Fibroblast of skin of scalp (primary cell): Measurements from ENCODE around the gene NAV3.
A peak's percentile ranks its signal among the peaks of the same experiment; 100 is the strongest.
"Not testable (repeated sequence)": the region's sequence is repeated elsewhere in the genome, so short reads cannot be mapped to it uniquely, and the experiment has no call there.

Experiments used
- DNase-seq: peaks from one replicate; pipeline ENCODE4 v3.0.0-alpha.2; 2013

Gene NAV3

GRCh38 chr12:78192979-78193378 is 362.3 kb downstream of the NAV3 start:
- DNase-seq = no peak

DNA sequence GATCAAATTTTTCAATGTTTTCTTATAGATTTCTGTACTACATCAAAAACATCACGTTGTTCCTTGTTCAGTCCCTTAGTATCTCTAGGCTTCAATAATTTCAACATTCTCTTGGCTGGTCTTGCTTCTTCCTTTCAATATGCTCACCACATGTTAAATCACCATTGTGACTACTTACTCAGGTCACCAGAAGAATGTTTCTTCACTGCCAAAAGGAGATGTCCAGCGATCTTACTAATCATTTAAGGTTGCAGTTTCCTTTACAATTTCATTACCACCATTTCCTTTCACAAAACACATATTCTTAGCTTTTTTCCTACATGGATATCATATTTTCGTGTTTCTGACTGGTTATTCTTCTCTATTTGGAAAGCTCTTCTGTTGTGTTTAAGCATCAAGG is 363.8 kb downstream of the NAV3 start:
- peak; percentile 83 for DNase-seq

DNA sequence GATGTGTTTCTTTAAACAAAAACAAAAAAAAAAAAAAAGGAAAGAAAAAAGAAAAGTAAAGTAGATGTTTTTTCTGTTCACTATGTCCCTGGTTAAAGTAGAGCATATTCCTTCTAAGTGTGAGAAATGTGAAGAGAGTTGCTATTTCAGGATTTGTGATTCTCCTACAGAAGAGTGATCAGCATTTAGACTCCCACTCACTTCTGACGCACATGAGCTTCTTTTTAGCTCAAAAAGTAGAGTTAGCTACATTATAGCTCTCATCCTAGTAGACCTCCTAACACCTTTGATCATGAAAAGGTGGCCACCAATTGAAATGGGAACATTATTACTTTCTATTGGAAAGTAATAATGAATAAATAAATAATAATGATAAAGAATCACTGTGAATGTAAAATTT is 368.2 kb downstream of the NAV3 start:
- no peak for DNase-seq

GRCh38 chr12:78199926-78200325 is 369.2 kb downstream of the NAV3 start:
- no peak for DNase-seq

GRCh38 chr12:78204926-78205325 is 374.2 kb downstream of the NAV3 start:
- DNase-seq = peak; percentile 72

GRCh38 chr12:78208092-78208491 is 377.4 kb downstream of the NAV3 start:
- peak; percentile 40 for DNase-seq

DNA sequence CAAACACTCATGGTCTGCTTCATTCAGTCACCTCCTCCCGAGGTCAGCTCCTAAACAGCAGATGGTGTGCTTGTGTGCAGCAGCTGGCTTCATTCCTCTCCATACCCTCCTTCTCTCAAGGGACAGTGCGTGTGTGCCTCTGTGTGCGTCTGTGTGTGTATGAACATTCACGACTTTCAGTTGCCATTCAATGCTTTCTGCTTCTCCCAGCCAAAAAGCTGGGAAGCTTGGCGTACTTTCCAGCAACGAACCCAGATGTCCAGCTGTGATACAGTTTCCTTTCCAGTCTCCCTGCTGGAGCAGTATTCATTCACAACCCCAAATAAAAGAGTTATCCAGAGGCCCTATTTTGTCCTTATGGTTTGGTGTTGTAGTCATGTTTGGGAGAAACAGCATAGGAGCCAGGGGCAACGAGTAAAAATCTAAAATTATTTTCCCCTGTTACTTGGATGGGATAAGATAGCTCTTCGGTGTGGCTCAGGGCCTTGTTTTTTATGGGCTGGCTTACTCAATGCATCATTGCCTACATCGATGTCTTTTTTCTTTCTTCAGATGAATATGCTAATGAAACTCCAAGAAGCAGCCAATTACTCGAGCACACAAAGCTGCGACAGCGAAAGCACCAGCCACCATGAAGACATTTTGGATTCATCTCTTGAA is 379.3 kb downstream of the NAV3 start:
- DNase-seq = peak; percentile 58

- no peak for DNase-seq
Observed at GRCh38 chr12:78210506-78210860, 379.8 kb downstream of the NAV3 start.

GRCh38 chr12:78210894-78211302 is 380.2 kb downstream of the NAV3 start:
- DNase-seq = peak; percentile 66

DNA sequence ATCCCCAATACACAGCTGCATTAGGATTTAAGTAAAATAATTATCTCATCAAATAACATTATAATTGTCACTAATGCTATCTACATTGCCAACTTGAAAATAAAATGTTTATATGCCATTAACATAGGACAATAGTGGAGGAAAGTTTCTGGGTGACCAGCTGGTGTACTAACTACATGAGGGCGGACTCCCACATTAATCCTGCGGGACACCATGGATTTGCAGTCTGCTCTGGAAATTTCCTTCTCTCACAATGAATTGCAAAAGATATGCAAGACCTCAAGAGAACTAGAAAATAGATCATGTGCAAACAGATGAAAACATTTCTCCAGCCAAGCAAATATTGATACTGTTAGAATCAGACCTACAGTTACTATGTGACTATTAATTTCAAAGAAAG is 390.1 kb downstream of the NAV3 start:
- DNase-seq = no peak

DNA sequence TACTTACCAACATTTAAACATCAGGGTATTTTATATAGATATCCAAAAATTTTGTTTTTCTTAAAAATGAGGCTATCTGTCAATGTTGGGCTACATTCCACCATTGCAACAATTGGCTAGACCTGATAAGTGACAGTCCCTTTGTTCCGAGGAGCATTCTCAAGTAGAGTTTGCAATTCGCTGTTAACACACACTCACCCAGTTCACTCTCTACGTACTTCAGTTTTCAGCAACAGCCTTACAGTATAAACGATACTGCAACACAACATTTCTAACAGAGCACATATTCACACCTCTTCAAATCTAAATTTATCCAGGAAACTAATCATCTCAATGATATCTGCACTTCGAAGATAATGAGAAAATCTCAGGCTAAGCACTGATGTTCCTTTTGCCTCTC is 393.5 kb downstream of the NAV3 start:
- DNase-seq = no peak

DNA sequence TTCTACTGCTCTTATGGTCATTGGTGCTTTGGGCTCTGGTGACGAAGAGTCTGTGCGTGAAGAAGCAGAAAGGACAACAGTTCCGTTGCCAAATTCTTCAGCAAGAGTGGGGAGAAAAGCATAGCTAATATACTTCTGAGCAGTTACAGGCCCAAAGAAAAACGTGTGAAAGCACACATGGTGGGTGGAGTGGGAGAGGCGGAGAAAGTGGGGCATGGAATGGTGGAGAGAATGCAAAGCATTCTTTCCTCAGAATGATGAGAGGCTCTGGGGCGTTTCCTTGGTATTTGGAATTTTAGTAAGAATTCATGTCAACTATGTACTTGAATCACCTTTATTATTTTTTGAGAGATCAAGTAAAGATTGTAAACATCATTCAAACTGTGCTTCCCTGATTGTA is 396.1 kb downstream of the NAV3 start:
- peak; percentile 39 for DNase-seq

DNA sequence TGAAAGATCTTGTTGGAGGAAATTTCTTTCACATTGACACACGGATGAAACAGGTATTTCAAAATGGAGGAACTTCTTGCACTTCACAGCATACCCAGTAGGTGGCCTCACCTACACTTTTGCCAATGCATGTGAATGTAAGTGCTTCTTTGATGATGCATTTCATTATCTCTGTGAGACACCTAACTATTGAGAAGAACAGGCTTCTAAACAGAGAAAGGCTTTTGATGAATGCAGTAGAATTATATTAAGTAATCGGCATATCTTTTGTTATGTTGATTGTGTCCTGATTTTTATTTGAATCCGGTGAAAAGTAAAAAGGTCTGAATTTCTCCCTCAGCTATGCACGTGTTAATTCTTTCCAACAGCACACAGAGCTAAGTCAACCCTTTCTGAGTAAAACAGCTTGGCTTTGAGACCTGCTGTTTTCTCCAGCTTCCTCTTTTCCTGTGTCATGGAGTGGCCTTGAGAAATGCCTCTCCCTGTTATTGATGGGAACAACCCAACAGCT is 399.0 kb downstream of the NAV3 start:
- peak; percentile 39 for DNase-seq

- DNase-seq = no peak
Observed at GRCh38 chr12:78232756-78233155, 402.1 kb downstream of the NAV3 start.

DNA sequence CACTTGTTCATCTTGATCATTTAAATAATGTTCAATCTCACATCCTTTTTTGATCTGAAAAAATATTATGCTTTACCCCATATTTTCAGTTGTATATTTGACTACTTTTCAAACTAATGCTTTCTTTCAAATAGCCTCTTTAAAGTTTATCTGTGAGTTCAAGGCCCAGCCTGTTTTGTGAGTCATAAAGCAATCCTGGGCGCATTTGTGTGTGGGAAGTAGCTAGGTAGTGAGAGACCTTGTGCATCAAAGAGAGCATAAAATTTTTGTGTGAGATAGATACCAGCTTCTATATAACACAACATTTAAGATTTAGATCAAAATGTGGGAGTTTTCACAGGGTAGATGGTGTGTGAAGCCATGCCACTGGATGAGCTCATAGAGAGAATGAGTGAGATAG is 405.6 kb downstream of the NAV3 start:
- DNase-seq = no peak

DNA sequence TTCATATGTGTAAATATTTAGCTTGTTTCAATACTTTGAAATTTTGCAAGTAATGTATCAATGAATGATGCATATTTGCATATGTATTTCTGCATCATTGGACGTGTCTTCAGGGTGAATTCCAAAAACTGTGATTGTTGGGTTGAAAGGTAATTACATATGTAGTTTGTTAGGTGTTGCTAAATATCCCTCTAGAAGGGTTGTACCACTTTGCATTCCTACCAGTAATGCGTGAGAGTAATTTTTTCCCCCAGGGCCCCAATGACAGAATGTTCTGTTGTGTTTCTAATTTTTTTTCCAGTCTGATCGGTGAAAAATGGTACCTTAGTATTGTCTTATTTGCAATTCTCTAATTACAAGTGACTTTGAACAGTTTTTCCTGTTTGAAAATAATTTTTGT is 408.9 kb downstream of the NAV3 start:
- peak; percentile 16 for DNase-seq

GRCh38 chr12:78240827-78241226 is 410.1 kb downstream of the NAV3 start:
- DNase-seq = no peak

GRCh38 chr12:78241446-78241845 is 410.8 kb downstream of the NAV3 start:
- no peak for DNase-seq

DNA sequence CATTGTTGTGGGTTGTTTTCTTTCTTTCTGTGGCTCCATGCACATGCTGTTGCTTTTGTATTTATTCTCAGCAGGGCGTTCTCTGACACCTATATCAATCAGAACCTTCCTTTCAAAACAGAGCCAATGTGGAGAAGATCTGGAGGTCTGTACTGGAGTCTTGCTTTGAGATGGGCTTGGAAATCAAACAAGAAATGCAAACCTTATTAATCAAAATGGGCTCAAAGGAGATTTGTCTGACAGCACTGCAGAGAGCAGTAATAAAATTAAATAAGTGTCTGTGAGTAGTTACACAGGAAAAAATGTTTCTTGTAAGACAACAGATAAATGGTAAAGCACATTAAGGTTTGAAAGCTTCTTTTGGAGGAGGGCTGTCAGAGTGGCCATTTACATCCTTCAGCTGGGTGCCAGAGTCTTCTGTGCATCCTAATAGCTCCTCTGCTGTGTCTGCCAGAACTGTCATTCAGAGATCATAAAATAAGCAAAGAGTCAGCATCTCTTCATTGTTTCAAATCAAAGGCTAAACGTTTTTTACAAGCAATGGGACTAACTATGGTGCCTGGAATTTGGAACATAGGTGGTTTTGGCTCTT is 414.3 kb downstream of the NAV3 start:
- no peak for DNase-seq

DNA sequence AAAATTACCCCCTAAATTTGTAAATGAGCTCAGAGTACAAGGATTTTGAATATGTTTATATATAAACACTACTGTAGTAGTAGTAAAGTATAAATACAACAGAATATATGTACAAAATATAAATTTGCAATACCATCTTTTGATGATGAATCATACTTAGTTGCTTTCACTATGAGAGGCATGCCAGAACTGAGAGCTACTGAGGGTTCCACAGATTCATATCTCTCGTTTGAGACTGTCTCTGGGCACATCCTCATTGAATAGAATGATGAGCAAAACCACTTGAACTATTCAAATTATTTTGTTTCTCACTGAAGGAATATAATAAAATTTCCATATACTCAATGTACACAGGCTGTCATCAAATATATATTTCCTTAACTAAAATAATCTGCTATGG is 417.6 kb downstream of the NAV3 start:
- peak; percentile 46 for DNase-seq

DNA sequence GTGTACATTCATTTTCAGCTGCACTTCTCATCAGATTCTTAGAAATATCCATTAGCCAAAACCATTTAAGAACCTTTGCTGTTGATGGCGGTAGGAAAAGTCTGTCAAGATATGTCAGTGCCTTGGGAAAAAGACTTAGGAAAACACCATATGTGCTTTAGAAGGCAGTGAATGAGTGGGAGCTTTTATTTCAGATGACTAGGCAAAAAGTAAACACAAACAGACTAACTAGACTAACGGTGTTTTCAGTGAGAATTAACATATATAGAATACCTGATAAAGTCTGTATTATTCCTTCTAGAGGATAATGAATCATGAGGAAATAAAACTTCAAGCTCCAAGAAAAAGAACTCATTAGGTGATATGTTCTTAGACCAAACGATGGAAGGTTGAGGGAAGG is 418.9 kb downstream of the NAV3 start:
- DNase-seq = no peak

DNA sequence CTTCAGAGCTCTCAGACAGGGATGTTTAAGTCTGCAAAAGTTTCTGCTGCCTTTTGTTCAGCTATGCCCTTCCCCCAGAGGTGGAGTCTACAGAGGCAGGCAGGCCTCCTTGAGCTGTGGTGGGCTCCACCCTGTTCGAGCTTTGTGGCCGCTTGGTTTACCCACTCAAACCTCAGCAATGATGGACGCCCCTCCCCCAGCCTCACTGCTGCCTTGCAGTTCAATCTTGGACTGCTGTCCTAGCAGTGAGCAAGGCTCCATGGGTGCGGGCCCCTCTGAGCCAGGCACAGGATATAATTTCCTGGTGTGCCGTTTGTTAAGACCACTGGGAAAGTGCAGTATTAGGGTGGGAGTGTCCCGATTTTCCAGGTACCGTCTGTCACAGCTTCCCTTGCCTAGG is 427.0 kb downstream of the NAV3 start:
- DNase-seq = not testable (repeated sequence)

DNA sequence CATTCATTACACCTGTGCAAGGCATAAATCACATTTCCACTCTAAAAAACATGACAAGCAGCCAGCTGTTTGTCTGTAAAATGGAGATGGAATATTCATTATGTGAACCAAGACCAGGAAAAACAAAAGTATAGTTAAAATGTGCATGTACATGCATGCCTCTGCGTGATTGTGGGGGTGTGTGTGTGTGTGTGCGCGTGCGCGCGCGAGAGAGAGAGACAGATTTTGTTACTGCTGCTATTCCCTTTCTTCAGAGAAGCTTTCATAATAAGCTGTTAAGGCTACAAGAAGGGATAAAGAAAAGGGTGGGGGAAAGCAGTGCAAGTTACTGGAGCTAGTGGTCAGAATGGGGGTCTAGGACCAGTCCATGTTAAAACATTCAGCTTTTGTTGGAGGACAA is 430.3 kb downstream of the NAV3 start:
- DNase-seq = no peak

DNA sequence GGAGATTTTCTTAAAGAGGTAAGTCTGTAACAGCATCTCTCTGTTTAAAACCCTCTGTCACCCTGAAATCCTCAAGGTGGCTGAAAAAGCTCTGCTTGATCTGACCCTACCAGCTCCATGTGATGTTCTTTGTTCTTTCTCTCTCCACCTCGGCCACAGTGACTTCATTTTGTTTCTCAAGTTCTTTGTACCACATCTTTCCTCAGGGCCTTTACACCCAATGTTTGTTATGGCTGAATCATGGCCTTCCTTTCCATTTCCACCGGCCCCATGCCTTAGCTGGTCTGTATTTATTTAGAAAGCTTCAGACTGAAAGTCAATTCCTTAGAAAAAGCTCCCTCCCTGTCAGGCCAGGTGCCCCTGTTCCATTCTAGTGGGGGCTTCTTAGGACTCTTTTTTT is 431.2 kb downstream of the NAV3 start:
- no peak for DNase-seq
